ENCODE measurements around the gene NODAL. TPM values are rescaled to one million over a fixed set of nuclear protein-coding genes. Genes with fewer than 3 reads are reported as not detected.

NODAL gene
- polyA plus RNA-seq, 2 of the 4 experiments (the other 2 are of a cell fraction): not detected

GRCh38 chr10:70456164-70456563 is 14.7 kb upstream of the NODAL start (continued):
- TF ChIP-seq POLR2AphosphoS2 (conservative IDR thresholded peaks at IDR 0.05; ENCODE audit: low read length) (no peak), NPAS2 (CRISPR knock-in tag; IDR thresholded peaks at IDR 0.05; ENCODE audit: borderline replicate concordance) (no peak)

GRCh38 chr10:70455213-70455630 is 13.7 kb upstream of the NODAL start:
- no peak for TF ChIP-seq EHMT2 (IDR thresholded peaks at IDR 0.05; ENCODE audit: low read depth)
- TF ChIP-seq FOSL2 (IDR thresholded peaks at IDR 0.05): no peak
- no peak for TF ChIP-seq FOSL2 (CRISPR knock-in tag; IDR thresholded peaks at IDR 0.05)
- no peak for TF ChIP-seq PHF8 (IDR thresholded peaks at IDR 0.05; ENCODE audit: borderline replicate concordance, low read depth)
- TF ChIP-seq FOXS1 (CRISPR knock-in tag; IDR thresholded peaks at IDR 0.05): no peak
- no peak for TF ChIP-seq BCL3 (IDR thresholded peaks at IDR 0.05)
- no peak for TF ChIP-seq HOXB5 (CRISPR knock-in tag; IDR thresholded peaks at IDR 0.05)
- no peak for TF ChIP-seq ZNF302 (CRISPR knock-in tag; IDR thresholded peaks at IDR 0.05)
- no peak for TF ChIP-seq ZSCAN20 (CRISPR knock-in tag; IDR thresholded peaks at IDR 0.05)
- no peak for TF ChIP-seq NPAS2 (CRISPR knock-in tag; IDR thresholded peaks at IDR 0.05; ENCODE audit: borderline replicate concordance)
- no peak for TF ChIP-seq GATA3 (IDR thresholded peaks at IDR 0.05; ENCODE audit: borderline replicate concordance)
- TF ChIP-seq MAZ (IDR thresholded peaks at IDR 0.05; ENCODE audit: borderline replicate concordance, low read depth, low read length): no peak
- no peak for TF ChIP-seq REST (IDR thresholded peaks at IDR 0.05)
- no peak for TF ChIP-seq POLR2A (IDR thresholded peaks at IDR 0.05; ENCODE audit: low read length)
- TF ChIP-seq EHF (CRISPR knock-in tag; IDR thresholded peaks at IDR 0.05): no peak
- TF ChIP-seq RAD21 (conservative IDR thresholded peaks at IDR 0.05 in 1 of 2, IDR thresholded peaks at IDR 0.05 in 1 of 2): no peak
- no peak overlapping the region for H3K4me3 ChIP-seq
- POLR2A ChIA-PET: no interaction called here
- CTCF ChIA-PET: interaction anchor here (0.9 to 19.9 kb wide), 4 partner anchors 7 to 448 kb away, joined by 3 to 376 read pairs (median 45); no protein-coding TSS in a partner anchor
- H3K4me1 ChIP-seq: no peaks in the 10 kb centered on the region
- ATAC-seq (no peak), DNase-seq (ENCODE audit: low read depth in 1 of 2, low spot score in 1 of 2) (no peak), FAIRE-seq (no peak)
- H3K4me2 ChIP-seq: no peak overlapping the region
- WGBS (ENCODE audit: missing lambda C conversion rate): 83% methylated on average over 6 of the region's 6 CpGs
- H3K27ac ChIP-seq: no peak overlapping the region
- H3K9me3 ChIP-seq: no peaks in the 10 kb centered on the region

GRCh38 chr10:70448236-70448635 is 6.8 kb upstream of the NODAL start:
- DNase-seq (ENCODE audit: low read depth in 1 of 2, low spot score in 1 of 2) (no peak), ATAC-seq (no peak), FAIRE-seq (no peak)
- Histone ChIP-seq H3K27ac (no peak overlapping the region), H3K4me1 (no peaks in the 10 kb centered on the region), H3K4me3 (no peak overlapping the region), H3K9me3 (no peaks in the 10 kb centered on the region), H3K4me2 (no peak overlapping the region)
- ChIA-PET CTCF (interaction anchor here (0.6 to 19.9 kb wide), 3 partner anchors 14 to 427 kb away, joined by 3 to 376 read pairs (median 86); no protein-coding TSS in a partner anchor), POLR2A (no interaction called here)
- WGBS (ENCODE audit: missing lambda C conversion rate): 88% methylated on average over 2 of the region's 2 CpGs
- TF ChIP-seq ZC3H11A (IDR thresholded peaks at IDR 0.05) (no peak), NPAS2 (CRISPR knock-in tag; IDR thresholded peaks at IDR 0.05; ENCODE audit: borderline replicate concordance) (no peak), RFX5 (IDR thresholded peaks at IDR 0.05) (no peak), RNF2 (IDR thresholded peaks at IDR 0.05; ENCODE audit: borderline replicate concordance, low read depth) (no peak), CBX8 (IDR thresholded peaks at IDR 0.05) (no peak), HMGXB4 (CRISPR knock-in tag; IDR thresholded peaks at IDR 0.05; ENCODE audit: borderline replicate concordance) (no peak), POLR2A (IDR thresholded peaks at IDR 0.05; ENCODE audit: low read length) (no peak), CTCF (IDR thresholded peaks at IDR 0.05) (no peak), NR3C1 (IDR thresholded peaks at IDR 0.05) (no peak), RAD21 (conservative IDR thresholded peaks at IDR 0.05 in 1 of 2, IDR thresholded peaks at IDR 0.05 in 1 of 2) (no peak), CEBPB (IDR thresholded peaks at IDR 0.05) (no peak)

Measured in A549 (cell line).